Measurements from ENCODE around the gene WDR37.

The WDR37 gene

DNA sequence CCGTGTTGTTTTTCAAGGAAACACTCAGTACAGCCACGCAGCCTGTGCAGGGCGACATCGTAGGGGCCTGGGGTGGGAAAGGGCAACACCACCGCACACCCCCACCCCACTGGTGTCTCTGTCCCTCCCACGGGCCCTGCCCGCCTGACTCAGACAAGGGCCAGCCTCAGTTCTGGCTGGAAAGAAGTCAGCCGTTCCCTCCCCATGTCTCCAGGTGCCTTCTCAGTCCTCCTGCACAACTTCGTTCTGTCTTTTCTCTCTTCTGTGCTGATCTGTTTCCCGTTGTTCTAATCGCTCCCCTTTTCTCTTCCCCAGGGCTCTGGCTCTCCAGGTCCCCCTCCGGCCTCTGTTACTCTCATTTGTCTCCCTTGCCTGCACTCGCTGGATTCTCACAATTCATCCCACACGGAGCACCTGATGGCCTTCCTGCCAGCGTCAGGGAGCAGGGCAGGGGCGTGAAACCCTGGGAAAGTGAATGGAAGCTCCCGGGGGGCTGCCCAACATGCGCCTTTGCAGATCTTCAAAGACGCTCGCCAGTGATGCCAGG is 97.7 kb downstream of the WDR37 start:
- H3K9me3 ChIP-seq (ENCODE audit: control insufficient read depth, insufficient read depth, low read length): no peaks in the 10 kb centered on the region
- H3K27me3 ChIP-seq (ENCODE audit: control insufficient read depth, low read length): no peaks in the 10 kb centered on the region
- no peak overlapping the region for H3K27ac ChIP-seq (ENCODE audit: low read depth, low read length)
- no peaks in the 10 kb centered on the region for H3K79me2 ChIP-seq (ENCODE audit: control insufficient read depth, low read length)
- H3K4me2 ChIP-seq (ENCODE audit: low read length): no peak overlapping the region
- TF ChIP-seq, protein P1, sequence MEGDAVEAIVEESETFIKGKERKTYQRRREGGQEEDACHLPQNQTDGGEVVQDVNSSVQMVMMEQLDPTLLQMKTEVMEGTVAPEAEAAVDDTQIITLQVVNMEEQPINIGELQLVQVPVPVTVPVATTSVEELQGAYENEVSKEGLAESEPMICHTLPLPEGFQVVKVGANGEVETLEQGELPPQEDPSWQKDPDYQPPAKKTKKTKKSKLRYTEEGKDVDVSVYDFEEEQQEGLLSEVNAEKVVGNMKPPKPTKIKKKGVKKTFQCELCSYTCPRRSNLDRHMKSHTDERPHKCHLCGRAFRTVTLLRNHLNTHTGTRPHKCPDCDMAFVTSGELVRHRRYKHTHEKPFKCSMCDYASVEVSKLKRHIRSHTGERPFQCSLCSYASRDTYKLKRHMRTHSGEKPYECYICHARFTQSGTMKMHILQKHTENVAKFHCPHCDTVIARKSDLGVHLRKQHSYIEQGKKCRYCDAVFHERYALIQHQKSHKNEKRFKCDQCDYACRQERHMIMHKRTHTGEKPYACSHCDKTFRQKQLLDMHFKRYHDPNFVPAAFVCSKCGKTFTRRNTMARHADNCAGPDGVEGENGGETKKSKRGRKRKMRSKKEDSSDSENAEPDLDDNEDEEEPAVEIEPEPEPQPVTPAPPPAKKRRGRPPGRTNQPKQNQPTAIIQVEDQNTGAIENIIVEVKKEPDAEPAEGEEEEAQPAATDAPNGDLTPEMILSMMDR (IDR thresholded peaks at IDR 0.05; ENCODE audit: low read depth, low read length, poor library complexity, severe bottlenecking): no peak
- TF ChIP-seq EZH2phosphoT487 (IDR thresholded peaks at IDR 0.05; ENCODE audit: borderline replicate concordance, low read length): no peak
- no peaks in the 10 kb centered on the region for H3K4me1 ChIP-seq (ENCODE audit: control insufficient read depth, low read length)
- H4K20me1 ChIP-seq (ENCODE audit: control insufficient read depth, insufficient read depth, low read depth, low read length): no peaks in the 10 kb centered on the region
- no peaks in the 10 kb centered on the region for H3K9me2 ChIP-seq (replicated peaks; ENCODE audit: control insufficient read depth, low read length)
- no peaks in the 10 kb centered on the region for H3F3A ChIP-seq (ENCODE audit: control insufficient read depth, insufficient read depth)
- no peaks in the 10 kb centered on the region for H3K36me3 ChIP-seq (ENCODE audit: control insufficient read depth, low read length)
- H3K4me3 ChIP-seq (ENCODE audit: low read length): no peak overlapping the region

DNA sequence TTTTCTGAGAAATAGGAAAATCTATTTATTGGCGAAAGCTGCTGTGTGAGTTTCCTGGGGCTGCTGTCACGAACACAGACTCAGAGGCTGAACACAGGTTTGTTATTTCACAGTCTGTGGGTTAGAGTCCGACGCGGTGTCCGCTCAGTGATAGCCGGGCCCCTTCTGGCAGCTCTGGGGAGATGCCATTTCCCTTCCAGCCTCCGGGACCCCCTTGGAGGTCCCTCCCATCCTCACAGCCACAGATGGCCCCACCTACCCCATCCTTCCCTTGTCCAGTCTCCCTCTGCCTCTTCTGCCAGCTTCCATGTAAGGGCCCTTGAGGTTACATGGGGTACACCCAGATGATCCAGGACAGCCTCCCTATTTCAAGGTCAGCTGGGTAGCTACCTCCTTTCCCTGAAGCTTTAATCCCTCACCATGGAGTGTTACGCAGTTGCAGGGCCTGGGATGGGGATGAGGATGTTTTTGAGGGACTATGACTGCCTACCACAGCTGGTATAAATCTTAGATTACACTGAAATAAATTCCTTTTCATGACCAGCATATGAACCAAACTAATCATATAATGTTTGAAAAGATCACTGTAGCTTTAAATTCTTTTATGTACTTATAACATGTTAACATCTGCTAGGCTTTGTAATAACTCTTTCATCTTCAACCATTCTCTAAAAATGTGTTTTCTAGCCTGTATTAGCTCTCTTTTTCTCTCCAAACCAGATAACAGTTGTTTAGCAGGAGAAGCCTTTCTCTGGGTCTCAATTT is 98.5 kb downstream of the WDR37 start:
- H3K9me3 ChIP-seq (ENCODE audit: control insufficient read depth, insufficient read depth, low read length): no peaks in the 10 kb centered on the region
- no peaks in the 10 kb centered on the region for H3K4me1 ChIP-seq (ENCODE audit: control insufficient read depth, low read length)
- H3K27me3 ChIP-seq (ENCODE audit: control insufficient read depth, low read length): no peaks in the 10 kb centered on the region
- no peak overlapping the region for H3K4me3 ChIP-seq (ENCODE audit: low read length)
- no peak overlapping the region for H3K4me2 ChIP-seq (ENCODE audit: low read length)
- no peaks in the 10 kb centered on the region for H3K79me2 ChIP-seq (ENCODE audit: control insufficient read depth, low read length)
- no peaks in the 10 kb centered on the region for H4K20me1 ChIP-seq (ENCODE audit: control insufficient read depth, insufficient read depth, low read depth, low read length)
- H3F3A ChIP-seq (ENCODE audit: control insufficient read depth, insufficient read depth): no peaks in the 10 kb centered on the region
- H3K9me2 ChIP-seq (replicated peaks; ENCODE audit: control insufficient read depth, low read length): no peaks in the 10 kb centered on the region
- H3K27ac ChIP-seq (ENCODE audit: low read depth, low read length): no peak overlapping the region
- H3K36me3 ChIP-seq (ENCODE audit: control insufficient read depth, low read length): no peaks in the 10 kb centered on the region
- TF ChIP-seq EZH2phosphoT487 (IDR thresholded peaks at IDR 0.05; ENCODE audit: borderline replicate concordance, low read length): no peak
- TF ChIP-seq, protein P1 (IDR thresholded peaks at IDR 0.05; ENCODE audit: low read depth, low read length, poor library complexity, severe bottlenecking): no peak

DNA sequence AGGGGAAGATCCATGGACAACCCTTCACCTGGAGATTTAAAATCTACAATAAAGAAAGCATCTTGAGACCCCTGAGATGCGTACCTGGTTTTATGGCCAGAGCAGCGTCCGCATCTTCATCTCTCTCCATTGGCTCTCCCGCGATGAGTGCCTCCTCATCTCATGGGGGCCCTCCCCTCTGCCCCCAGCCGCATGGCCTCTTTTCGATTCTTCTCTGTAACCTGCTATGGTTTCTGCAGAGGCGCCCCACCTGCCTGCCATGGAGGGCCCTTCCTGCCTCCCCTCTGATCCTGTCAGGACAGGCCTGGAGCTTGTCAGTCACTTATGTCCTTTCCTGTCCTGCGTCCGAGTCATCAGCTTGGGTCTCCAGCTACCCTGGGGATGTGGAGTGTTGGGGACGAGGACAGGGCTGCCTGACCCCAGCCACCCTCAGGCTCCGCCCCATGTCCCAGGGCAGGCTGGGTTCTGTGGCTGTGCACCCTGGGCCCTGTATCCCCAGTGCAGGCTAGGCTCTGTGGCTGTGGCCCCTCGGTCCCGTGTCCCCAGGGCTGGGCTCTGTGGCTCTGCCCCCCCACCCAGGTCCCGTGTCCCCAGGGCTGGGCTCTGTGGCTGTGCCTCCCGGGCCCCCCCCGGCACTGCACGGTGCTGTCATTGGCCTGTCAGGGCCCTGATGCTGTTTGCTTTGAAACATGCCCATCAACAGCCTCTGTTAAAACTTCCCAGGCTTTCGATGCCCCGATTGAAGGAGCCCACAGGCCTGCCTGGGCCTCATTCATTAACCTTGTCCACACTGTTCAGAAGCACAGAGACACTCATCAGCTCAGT is 99.8 kb downstream of the WDR37 start:
- Histone ChIP-seq H3K36me3 (ENCODE audit: control insufficient read depth, low read length) (no peaks in the 10 kb centered on the region), H3K4me3 (ENCODE audit: low read length) (no peak overlapping the region), H3K79me2 (ENCODE audit: control insufficient read depth, low read length) (no peaks in the 10 kb centered on the region), H3K27me3 (ENCODE audit: control insufficient read depth, low read length) (no peaks in the 10 kb centered on the region), H3K9me2 (replicated peaks; ENCODE audit: control insufficient read depth, low read length) (no peaks in the 10 kb centered on the region), H3F3A (ENCODE audit: control insufficient read depth, insufficient read depth) (no peaks in the 10 kb centered on the region), H3K27ac (ENCODE audit: low read depth, low read length) (no peak overlapping the region), H3K9me3 (ENCODE audit: control insufficient read depth, insufficient read depth, low read length) (no peaks in the 10 kb centered on the region), H3K4me2 (ENCODE audit: low read length) (no peak overlapping the region), H4K20me1 (ENCODE audit: control insufficient read depth, insufficient read depth, low read depth, low read length) (no peaks in the 10 kb centered on the region), H3K4me1 (ENCODE audit: control insufficient read depth, low read length) (no peaks in the 10 kb centered on the region)
- TF ChIP-seq, protein P1 (IDR thresholded peaks at IDR 0.05; ENCODE audit: low read depth, low read length, poor library complexity, severe bottlenecking): no peak
- no peak for TF ChIP-seq EZH2phosphoT487 (IDR thresholded peaks at IDR 0.05; ENCODE audit: borderline replicate concordance, low read length)

Measured in DOHH2 (cell line).